Adipose tissue (tissue), 3 donors: Measurements from ENCODE around the gene STT3B. TPM values are rescaled to one million over a fixed set of nuclear protein-coding genes. Genes with fewer than 3 reads are reported as not detected.

Experiments used
- H3K27ac ChIP-seq: one replicate; pipeline ENCODE4 v1.5.1; 2013; ENCODE audit warnings: low read depth, low read length
- WGBS, 3 donors: extraction: QIAGEN DNeasy Blood & Tissue Kit; methylation state at CpG; one replicate each; pipeline ENCODE4 v1.1.7; 2013; 5-methylcytosine and 5-hydroxymethylcytosine counted together
- polyA plus RNA-seq, 3 donors: library from polyadenylated mRNA; stranded (reverse); fragments of 200-250 nt; gene quantifications; one replicate each; pipeline ENCODE4 v1.2.3, GENCODE V29; 2013
- donor health status: healthy with polysubstance abuse.
- donor health status: Bipolar disorder and iron deficiency.
- donor health status: healthy.

Gene STT3B
- polyA plus RNA-seq, 3 donors, result 26.1 to 33.9 (median 29.0) TPM

DNA sequence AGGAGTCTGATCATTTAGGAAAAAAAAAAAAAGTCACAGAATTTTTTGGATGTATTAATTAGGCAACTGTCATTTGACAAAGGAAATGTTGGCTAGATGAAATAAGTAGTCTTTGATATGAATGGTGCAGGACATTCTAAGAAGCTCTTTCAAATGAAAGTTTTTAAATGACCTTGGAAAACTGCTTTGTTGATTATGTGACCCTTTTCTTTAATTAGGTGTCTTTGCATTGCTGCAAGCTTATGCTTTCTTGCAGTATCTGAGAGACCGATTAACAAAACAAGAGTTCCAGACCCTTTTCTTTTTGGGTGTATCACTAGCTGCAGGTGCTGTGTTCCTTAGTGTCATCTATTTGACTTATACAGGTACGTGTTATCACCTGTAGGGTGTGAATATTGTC, 84.0 kb downstream of the STT3B start:
- 84 to 98% (median 97%) methylated on average over 2 of the region's 2 CpGs for WGBS, 3 donors
- H3K27ac ChIP-seq, result no peak overlapping the region

DNA sequence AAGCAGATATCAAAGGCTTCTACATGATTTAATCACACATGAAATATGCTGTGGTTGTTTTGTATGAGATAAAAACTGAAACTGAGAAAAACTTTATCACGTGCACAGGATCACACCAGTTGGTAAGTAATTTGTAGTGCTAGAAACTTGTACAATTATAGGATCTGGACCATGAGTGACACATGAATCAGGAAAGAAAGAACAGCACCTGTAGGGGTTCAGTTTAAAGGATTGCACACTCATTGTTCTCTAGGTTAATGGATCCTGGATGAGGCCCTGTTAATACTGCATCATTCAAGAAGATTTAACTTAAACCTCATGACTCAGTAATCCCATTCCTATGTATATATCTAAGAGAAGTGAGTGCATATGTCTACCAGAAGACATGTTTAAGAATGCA, 87.9 kb downstream of the STT3B start:
- 88 to 97% (median 91%) methylated on average over 1 of the region's 1 CpG for WGBS, 3 donors
- no peak overlapping the region for H3K27ac ChIP-seq

DNA sequence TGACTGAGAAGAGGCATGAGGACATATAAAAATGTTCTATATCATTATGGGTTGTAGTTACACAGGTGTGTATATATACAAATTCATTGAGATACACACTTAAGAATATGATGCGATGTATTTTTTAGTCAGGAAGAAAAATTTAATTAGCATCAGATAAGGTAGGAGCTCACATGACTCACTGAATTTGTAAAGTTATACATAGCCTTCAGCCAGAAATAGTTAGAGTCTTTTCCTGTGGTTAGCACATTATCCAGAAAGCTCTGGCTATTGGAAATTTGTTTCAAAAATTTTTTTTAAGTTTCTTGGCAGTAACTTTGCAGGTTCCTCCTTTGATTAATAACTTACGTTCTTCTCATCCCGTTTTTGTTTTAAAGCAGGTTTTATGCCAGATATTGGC, 88.6 kb downstream of the STT3B start:
- WGBS, 3 donors, result 71 to 84% (median 81%) methylated on average over 3 of the region's 3 CpGs
- no peak overlapping the region for H3K27ac ChIP-seq

DNA sequence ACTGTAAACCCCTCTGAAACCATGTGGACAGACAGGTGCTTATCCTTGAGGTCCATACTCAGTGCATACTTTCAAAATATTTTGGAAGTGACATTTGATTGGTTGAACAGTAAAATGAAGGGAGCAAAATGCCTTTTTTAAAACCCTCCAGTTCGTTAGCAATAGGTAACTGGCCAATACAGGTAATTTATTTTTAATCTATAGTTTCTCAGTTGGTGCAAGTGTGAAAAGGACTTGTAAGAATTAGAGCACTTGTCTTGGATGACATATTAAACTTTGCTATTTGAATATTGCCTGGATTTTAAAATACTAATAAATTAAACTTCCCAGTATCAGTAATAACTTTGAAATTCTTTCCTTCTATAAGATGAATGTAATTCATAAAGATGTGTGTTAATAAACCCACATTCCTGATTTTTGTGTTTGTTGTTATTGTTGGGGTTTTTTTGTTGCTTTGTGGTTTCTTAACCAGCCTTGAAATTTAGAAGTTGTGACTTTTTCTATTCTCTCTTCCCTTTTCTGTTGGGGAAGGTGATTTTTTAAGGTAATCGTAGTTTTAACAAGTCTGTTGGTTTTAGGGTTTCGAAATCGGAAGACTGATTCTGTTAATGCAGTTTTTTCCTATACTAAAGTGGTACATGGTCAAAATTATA, 90.0 kb downstream of the STT3B start:
- no peak overlapping the region for H3K27ac ChIP-seq
- WGBS, 3 donors, result 80 to 97% (median 84%) methylated on average over 4 of the region's 4 CpGs

DNA sequence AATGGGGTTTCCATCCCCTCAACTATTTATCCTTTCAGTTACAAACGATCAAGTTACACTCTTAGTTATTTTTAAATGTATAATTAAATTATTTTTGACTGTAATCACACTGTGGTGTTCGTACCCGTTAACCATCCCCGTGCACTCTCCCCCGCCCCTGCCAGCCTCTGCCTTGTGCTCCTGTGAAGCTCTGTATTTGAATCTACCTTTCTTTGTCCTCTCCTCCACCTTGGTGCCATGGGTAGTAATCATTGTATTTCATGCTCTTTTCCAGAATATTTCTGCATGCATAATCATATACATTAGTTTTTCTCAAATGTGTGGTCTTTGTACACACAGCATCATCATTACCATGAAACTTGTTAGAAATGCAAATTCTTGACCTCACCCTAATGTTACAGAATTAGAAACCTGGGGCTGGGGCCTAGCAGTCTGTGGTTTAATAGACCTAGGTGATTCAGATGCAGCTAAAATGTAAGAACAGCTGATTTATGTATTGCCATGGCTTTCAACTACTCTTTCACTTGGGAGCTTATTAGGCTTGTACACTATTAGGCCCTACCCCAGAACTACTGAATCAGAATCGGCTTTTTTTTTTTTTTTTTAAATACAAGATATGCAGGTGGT, 91.5 kb downstream of the STT3B start:
- no peak overlapping the region for H3K27ac ChIP-seq
- 93 to 95% (median 94%) methylated on average over 6 of the region's 6 CpGs for WGBS, 3 donors

DNA sequence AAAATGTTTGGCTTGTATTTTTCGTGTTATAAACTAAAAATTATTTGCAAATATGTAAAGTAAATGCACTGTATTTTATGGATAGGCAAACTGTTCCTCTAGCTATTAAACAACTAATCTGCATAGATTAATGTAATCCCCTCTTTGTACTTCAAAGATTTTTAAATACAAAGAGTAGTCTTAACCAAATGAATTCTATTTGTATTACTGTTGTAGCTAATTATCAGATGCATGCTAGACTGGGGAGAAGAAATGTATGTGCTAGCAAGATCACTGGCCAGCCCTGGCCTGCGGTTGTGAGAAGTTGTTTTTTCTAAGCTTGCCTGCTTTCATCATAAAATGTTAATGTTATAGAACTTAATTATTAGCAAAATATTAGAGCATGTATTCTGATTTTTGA, 92.6 kb downstream of the STT3B start:
- 94 to 99% (median 95%) methylated on average over 2 of the region's 2 CpGs for WGBS, 3 donors

DNA sequence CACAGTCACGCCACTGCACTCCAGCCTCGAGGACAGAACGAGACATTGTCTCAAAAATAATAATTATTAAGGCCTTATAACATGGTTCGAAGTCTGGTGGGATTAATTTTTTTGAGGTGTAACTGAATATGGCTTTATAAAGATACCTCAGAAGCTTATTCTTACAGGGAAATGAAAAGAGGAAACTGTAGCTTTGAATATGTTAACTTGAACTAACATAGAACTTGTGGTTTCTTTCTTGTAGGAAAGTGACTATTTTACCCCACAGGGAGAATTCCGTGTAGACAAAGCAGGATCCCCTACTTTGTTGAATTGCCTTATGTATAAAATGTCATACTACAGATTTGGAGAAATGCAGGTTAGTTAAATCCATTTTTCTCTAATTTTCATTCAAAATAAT, 96.3 kb downstream of the STT3B start:
- WGBS, 3 donors, result 72 to 92% (median 76%) methylated on average over 5 of the region's 5 CpGs
- no peak overlapping the region for H3K27ac ChIP-seq

More for the DNA sequence above, 92.6 kb downstream of the STT3B start:
- H3K27ac ChIP-seq, result no peak overlapping the region

DNA sequence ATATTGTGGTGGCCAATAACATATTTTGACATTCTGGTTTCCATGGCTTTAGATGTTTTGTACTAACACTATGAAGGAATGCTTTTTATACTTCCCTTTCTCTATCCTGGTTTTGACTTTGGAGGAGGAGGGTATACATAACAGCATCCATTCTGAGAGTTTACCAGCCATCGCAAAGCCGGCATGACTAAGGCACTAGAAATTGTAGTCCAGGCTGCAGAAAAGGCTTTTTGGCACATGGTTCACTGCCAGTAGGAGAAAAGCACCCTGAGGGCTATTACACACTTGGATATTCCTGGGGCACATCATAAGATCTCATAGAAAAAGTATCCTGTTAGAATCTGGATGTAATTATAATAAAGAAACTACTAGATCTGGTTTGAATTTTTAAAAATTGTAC, 101.8 kb downstream of the STT3B start:
- 85 to 93% (median 90%) methylated on average over 2 of the region's 2 CpGs for WGBS, 3 donors
- H3K27ac ChIP-seq, result no peak overlapping the region

DNA sequence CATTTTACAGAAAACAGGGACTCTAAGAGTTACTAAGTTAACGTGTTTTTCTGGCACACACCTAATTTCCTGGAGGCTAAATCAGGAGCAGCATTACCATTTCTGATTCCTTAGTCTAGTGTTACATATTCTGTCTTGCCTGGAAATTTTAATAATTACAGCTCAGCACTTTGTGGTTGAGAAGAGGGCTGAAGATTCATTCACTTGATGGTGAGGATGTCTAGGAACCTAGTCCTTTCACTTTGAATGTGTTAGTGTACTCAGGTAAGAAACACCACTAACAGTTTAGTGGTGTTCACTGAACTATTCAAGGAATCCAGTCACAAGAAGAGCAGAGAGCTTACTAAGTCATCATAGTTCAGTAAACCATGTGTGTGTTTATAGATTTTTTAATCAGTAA, 102.8 kb downstream of the STT3B start:
- 29 to 75% (median 43%) methylated on average over 1 of the region's 1 CpG for WGBS, 3 donors

DNA sequence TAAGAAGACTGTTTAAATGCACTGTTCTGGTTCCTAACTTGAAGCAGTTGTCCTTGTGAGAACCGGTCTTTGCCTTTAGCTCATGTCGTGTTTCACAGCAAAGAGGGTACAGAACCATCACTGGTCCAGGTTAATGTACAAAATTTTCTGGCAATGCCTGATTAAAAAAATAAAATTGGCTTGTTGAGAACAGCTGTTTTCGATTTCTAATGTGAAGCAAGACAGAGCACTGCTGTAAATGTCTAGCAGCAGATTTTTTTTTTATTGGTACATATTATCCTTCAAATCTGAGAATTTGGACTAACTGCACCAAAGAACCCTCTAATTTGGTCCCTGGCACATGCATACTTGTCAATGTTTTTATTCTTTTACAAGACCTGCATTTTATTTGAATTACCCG, 103.3 kb downstream of the STT3B start:
- 72 to 86% (median 81%) methylated on average over 4 of the region's 4 CpGs for WGBS, 3 donors
- H3K27ac ChIP-seq, result no peak overlapping the region

More for the DNA sequence above, 102.8 kb downstream of the STT3B start:
- no peak overlapping the region for H3K27ac ChIP-seq

DNA sequence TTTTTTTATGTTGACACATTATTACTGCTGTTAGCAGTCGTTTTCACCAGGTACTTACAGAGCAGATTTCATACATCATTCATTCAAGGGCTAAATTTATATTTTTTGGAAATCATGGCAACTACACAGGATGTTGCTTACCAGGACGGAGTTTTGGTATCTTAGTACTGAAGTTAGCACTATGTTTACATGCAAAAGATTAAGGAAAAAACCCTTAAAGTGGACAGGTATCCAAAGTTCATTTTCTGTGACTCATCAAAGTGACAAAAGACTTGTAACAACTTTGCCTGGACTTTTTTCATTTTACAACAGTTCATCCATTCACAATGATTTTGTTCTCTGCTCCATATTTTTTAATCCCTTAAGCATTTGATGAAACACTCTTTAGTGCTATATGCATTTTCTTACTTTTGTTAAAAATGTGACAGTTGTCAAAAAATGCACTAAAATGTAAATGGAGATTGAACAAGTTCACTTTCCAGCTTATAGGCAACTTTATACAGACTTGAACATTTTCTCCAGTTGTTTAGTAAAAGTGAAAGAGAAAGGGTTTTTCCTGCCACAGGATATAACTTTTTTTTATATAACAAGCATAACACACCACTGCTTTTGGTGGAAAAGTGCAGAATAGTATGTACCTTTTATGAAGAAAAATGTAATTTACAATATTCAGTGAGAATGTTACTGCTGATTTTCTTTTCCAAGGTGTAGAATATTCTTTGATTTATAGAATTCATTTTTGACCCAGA, 104.1 kb downstream of the STT3B start:
- WGBS, 3 donors, result 28 to 41% (median 36%) methylated on average over 2 of the region's 2 CpGs
- no peak overlapping the region for H3K27ac ChIP-seq

DNA sequence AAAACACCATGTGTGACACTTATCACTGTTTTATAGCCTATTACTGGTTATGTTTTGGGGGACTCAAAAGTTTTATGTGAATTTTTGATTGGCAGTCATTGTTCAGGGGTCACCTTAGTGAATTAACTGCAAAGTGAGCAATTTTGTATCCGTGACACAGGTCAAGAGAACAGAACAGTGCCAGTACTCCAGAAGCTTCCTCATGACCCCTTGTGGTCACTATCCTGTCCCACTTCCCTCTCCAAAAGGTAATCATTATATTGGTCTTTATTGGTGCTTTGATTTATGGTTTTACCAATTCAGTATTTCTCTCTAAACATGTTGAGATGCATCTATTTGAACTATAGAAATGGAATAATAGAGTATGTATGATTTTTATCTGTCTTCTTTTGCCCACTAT, 107.1 kb downstream of the STT3B start:
- WGBS, 3 donors, result 96 to 100% (median 98%) methylated on average over 1 of the region's 1 CpG
- no peak overlapping the region for H3K27ac ChIP-seq

DNA sequence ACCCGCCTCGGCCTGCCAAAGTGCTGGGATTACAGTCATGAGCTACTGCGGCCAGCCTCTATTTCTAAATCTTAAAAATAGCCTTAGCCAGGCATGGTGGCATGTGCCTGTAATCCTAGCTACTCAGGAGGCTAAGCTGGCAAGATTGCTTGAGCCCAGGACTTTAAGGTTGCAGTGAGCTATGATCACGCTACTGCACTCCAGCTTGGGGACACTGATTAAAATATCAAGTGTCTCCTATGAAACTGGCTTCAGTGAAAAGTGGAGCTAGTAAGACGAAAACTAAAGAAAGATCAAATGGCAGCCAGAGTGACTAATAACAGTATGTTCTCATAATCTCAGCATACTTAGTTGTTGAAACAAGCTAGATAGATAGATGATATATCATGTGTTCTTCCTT, 112.5 kb downstream of the STT3B start:
- 95 to 97% (median 95%) methylated on average over 5 of the region's 5 CpGs for WGBS, 3 donors
- H3K27ac ChIP-seq, result no peak overlapping the region

DNA sequence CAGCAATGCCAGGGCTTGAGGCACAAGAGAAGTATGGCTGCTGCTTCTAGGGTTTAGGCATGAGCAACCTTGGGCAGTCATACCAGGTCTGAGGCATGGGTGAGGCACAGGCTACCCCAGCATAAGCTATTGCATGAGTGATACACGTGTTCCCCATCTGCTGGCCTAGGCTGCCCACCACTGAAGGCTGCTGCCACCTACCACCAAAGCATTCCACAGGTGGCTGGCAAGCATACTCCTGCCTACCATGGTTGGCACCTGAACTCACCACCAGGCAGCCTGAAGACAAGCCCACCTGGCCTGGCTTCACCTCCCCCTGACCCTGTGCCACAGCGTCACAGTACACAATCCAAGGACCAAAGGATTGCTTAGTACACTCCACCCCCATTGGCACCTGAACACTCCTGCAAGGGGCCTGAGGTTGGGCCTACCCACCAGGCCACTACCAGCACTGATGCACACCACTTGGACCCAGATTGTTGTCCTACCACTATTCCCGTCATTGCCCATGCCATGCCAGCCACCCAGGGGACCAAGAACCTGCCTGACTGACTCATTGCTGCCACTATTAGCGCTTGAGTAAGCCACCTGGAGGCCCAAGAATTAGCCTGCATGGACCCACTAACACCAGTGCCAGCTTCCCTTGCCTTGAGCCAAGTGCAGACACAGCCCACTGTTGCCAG, 115.7 kb downstream of the STT3B start:
- WGBS, 3 donors, result 96 to 100% (median 99%) methylated on average over 4 of the region's 4 CpGs
- H3K27ac ChIP-seq, result no peak overlapping the region

DNA sequence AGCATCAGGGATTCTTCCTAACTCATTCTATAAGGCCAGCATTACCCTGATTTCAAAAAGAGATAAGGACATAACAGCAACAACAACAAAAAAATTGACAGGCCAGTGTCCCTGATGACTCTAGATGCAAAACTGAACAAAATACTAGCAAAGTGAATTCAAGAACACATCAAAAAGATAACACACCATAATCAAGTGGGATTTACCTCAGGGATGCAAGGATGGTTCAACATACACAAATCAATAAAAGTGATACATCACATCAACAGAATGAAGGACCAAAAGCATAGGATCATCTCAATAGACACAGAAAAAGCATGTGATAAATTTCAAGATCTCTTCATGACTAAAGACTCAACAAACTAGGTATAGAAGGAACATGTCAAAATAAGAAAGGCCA, 119.6 kb downstream of the STT3B start:
- no peak overlapping the region for H3K27ac ChIP-seq

DNA sequence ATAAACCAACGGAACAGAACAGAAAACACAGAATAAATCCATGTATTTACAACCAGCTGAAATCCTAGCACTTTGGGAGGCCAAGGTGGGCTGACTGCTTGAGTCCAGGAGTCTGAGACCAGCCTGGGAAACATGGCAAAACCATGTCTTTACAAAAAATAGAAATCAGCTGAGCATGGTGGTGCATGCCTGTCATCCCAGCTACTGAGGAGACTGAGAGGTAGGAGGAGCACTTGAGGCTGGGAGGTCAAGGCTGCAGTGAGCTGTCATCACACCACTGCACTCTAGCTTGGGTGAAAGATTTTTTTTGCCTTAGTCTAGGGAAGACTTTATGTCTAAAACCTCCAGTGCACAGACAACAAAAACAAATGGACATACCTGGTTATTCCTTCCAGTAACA, 120.7 kb downstream of the STT3B start:
- whole genome bisulfite sequencing, 3 donors, result 83 to 95% (median 89%) methylated on average over 1 of the region's 1 CpG
- no peak overlapping the region for H3K27ac ChIP-seq

DNA sequence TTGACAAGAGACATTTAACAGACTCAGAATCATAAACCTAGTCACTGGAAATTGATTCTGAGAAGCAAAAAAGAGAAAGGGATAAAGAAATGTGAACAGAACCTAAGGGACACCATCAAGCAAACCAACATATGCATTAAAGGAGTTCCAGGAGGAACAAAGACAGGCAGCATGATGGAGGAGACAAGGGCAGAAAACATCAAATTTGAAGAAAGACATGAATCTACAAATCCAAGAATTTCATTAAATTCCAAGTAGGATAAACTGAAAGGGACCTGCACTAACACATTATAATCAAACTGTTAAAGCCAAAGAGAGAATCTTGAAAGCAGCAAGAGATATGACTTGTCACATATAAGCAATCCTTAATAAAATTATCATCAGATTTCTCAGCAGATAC, 122.3 kb downstream of the STT3B start:
- no peak overlapping the region for H3K27ac ChIP-seq

DNA sequence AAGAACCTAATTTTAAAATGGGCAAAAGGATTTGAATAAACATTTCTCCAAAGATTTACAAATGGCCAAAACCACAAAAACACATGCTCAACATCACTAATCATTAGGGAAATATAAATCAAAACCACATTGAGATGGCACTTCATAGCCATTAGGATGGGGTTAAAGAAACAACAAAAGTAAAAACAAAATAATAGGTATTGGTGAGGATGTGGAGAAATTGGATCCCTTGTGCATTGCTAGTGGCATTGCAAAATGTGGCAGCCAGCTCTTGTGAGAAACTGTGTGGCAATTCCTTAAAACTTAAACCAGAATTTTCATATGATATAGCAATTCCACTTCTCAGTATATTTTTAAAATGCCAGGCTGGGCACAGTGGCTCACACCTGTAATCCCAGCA, 126.5 kb downstream of the STT3B start:
- no peak overlapping the region for H3K27ac ChIP-seq

DNA sequence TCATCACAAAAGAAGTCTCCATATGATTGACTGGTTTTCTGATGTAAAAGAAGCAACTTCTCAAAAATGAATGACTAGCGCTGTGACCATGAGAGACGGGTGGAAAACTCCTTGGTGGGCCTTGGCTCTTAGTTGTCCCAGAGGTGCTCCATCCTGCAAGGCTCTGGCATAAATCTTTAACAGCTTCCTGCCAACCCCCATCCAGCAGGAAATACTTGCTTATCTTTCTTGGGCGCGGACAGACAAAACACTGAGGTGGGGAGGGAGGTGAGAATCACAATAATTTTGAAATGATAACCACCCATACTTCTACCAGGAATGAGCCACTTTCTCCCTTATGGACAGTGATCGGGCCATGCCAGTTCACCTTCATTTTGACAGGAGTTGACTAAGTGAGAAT, 128.6 kb downstream of the STT3B start:
- 63 to 74% (median 69%) methylated on average over 5 of the region's 5 CpGs for WGBS, 3 donors
- no peak overlapping the region for H3K27ac ChIP-seq
